ENCODE results near the gene TTLL3.

- TF ChIP-seq CTCF (IDR thresholded peaks at IDR 0.05; ENCODE audit: low read depth, low read length): no peak
- no peak for TF ChIP-seq EZH2phosphoT487 (IDR thresholded peaks at IDR 0.05; ENCODE audit: low read depth)
These were observed 40.4 kb upstream of the TTLL3 start, which contains the start of gene CAMK1 for GRCh38 chr3:9769426-9770275.
